ENCODE measurements around the gene TCHP.
"Not testable (repeated sequence)": the region's sequence is repeated elsewhere in the genome, so short reads cannot be mapped to it uniquely, and the experiment has no call there.

The TCHP gene

GRCh38 chr12:109926488-109927210 lies 26.6 kb downstream of the TCHP start:
- TF ChIP-seq POLR2A (IDR thresholded peaks at IDR 0.05; ENCODE audit: low read length), result no peak
- TF ChIP-seq GATA1 (IDR thresholded peaks at IDR 0.05; ENCODE audit: low read depth, low read length), result no peak
- DNase-seq, result no peak

GRCh38 chr12:109927622-109928021 lies 27.5 kb downstream of the TCHP start:
- DNase-seq, result peak; percentile 37 to 58
- TF ChIP-seq GATA1 (IDR thresholded peaks at IDR 0.05; ENCODE audit: low read depth, low read length) (no peak), POLR2A (IDR thresholded peaks at IDR 0.05; ENCODE audit: low read length) (no peak)

- TF ChIP-seq GATA1 (IDR thresholded peaks at IDR 0.05; ENCODE audit: low read depth, low read length) (no peak), POLR2A (IDR thresholded peaks at IDR 0.05; ENCODE audit: low read length) (no peak)
- DNase-seq, result no peak
Observed at GRCh38 chr12:109928058-109928656, 28.1 kb downstream of the TCHP start.

DNA sequence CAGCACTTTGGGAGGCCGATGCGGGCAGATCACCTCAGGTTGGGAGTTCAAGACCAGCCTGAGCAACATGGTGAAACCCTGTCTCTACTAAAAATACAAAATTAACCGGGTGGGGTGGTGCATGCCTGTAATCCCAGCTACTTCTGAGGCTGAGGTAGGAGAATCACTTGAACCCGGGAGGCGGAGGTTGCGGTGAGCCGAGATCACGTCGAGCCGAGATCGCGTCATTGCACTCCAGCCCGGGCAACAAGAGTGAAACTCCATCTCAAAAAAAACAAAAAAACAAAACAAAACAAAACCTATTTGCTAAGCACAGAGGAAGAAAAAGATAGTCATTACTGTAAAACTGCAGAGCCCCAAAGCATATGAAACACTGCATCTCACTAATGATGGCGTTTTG lies 29.3 kb downstream of the TCHP start:
- DNase-seq, result not testable (repeated sequence)

- no peak for TF ChIP-seq GATA1 (IDR thresholded peaks at IDR 0.05; ENCODE audit: low read depth, low read length)
- TF ChIP-seq POLR2A (IDR thresholded peaks at IDR 0.05; ENCODE audit: low read length), result no peak
- no peak for DNase-seq
Observed at GRCh38 chr12:109930028-109930800, 30.1 kb downstream of the TCHP start.

DNA sequence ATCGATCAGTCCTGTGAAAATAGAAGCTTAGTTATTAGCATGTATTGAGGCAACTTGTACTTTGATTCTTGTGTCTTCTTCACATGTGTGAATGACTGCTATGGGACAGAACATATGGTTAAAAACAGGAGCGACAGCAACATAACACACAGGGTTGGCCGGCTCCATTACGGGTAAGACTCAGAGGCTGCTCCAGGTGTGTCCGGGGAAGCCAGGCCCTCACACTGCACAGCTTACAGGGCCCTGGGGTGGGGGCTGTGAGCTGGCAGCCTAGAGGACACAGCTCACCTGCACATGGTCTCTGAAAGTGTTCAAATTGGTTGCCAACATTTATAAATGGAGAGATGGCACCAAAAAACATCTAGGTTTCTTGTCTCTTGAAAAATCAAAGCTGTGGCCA lies 31.1 kb downstream of the TCHP start:
- TF ChIP-seq GATA1 (IDR thresholded peaks at IDR 0.05; ENCODE audit: low read depth, low read length), result no peak
- no peak for TF ChIP-seq POLR2A (IDR thresholded peaks at IDR 0.05; ENCODE audit: low read length)
- no peak for DNase-seq

GRCh38 chr12:109932878-109933503 lies 32.9 kb downstream of the TCHP start:
- TF ChIP-seq GATA1 (IDR thresholded peaks at IDR 0.05; ENCODE audit: low read depth, low read length) (no peak), POLR2A (IDR thresholded peaks at IDR 0.05; ENCODE audit: low read length) (no peak)
- DNase-seq, result no peak

GRCh38 chr12:109934026-109934425 lies 34.0 kb downstream of the TCHP start:
- DNase-seq, result peak in 1 of 2 experiments; percentile 7
- TF ChIP-seq GATA1 (IDR thresholded peaks at IDR 0.05; ENCODE audit: low read depth, low read length) (no peak), POLR2A (IDR thresholded peaks at IDR 0.05; ENCODE audit: low read length) (no peak)

DNA sequence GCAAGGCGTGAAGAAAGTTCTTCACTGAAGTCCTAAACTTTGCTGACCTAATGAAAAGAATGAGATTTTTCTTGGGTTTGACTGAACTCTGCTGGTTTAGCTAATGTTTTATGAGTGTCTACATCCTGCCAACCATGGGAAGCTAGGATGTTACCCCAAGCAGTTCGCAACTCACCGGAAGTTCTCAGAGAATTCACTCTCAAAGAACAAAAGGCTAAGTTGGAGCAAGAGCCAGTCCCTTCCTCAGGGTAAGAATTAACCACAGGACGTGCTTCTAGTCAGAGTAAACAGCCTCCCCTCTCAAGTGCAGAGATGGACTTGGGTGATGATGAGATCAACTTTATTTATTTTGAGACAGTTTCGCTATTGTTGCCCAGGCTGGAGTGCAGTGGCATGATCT lies 37.3 kb downstream of the TCHP start:
- DNase-seq, result no peak
- no peak for TF ChIP-seq POLR2A (IDR thresholded peaks at IDR 0.05; ENCODE audit: low read length)

GRCh38 chr12:109938947-109939346 lies 38.9 kb downstream of the TCHP start:
- DNase-seq, result no peak
- TF ChIP-seq GATA1 (IDR thresholded peaks at IDR 0.05; ENCODE audit: low read depth, low read length), result no peak
- no peak for TF ChIP-seq POLR2A (IDR thresholded peaks at IDR 0.05; ENCODE audit: low read length)

- no peak for DNase-seq
- TF ChIP-seq POLR2A (IDR thresholded peaks at IDR 0.05; ENCODE audit: low read length), result no peak
- no peak for TF ChIP-seq GATA1 (IDR thresholded peaks at IDR 0.05; ENCODE audit: low read depth, low read length)
Observed at GRCh38 chr12:109939504-109939903, 39.4 kb downstream of the TCHP start.

- no peak for DNase-seq
- TF ChIP-seq POLR2A (IDR thresholded peaks at IDR 0.05; ENCODE audit: low read length) (no peak), GATA1 (IDR thresholded peaks at IDR 0.05; ENCODE audit: low read depth, low read length) (no peak)
Observed at GRCh38 chr12:109940339-109940923, 40.4 kb downstream of the TCHP start.

- TF ChIP-seq POLR2A (IDR thresholded peaks at IDR 0.05; ENCODE audit: low read length), result no peak
- TF ChIP-seq GATA1 (IDR thresholded peaks at IDR 0.05; ENCODE audit: low read depth, low read length), result no peak
- DNase-seq, result no peak
Observed at GRCh38 chr12:109943811-109944210, 43.7 kb downstream of the TCHP start.
